GM04503 (cell line): ENCODE measurements around the gene CREB5.
A peak's percentile ranks its signal among the peaks of the same experiment; 100 is the strongest.
"Not testable (repeated sequence)": the region's sequence is repeated elsewhere in the genome, so short reads cannot be mapped to it uniquely, and the experiment has no call there.

ENCODE experiments used
- DNase-seq: peaks from one replicate; pipeline ENCODE4 v3.0.0-alpha.2; 2012; ENCODE audit warnings: low read depth

The CREB5 gene

DNA sequence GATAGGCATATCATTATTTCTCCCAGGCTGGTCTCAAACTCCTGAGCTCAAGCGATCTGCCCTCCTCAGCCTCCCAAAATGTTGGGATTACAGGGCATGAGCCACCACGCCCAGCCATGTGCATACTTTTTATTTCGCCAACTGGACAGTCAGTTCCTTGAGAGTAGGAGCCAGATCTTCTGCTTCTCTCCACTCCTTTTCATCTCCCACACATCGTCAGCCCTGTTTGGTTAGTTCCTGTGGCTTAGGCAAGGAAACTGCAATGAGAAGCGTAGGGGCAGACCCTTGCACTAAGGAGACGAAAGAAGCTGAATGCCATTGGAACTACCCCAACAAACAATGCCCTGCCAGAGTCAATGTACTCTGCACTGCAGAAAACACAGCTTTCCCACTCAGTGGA lies 367.6 kb downstream of the CREB5 start:
- DNase-seq, result no peak

GRCh38 chr7:28782362-28782761 lies 370.0 kb downstream of the CREB5 start:
- DNase-seq, result no peak

DNA sequence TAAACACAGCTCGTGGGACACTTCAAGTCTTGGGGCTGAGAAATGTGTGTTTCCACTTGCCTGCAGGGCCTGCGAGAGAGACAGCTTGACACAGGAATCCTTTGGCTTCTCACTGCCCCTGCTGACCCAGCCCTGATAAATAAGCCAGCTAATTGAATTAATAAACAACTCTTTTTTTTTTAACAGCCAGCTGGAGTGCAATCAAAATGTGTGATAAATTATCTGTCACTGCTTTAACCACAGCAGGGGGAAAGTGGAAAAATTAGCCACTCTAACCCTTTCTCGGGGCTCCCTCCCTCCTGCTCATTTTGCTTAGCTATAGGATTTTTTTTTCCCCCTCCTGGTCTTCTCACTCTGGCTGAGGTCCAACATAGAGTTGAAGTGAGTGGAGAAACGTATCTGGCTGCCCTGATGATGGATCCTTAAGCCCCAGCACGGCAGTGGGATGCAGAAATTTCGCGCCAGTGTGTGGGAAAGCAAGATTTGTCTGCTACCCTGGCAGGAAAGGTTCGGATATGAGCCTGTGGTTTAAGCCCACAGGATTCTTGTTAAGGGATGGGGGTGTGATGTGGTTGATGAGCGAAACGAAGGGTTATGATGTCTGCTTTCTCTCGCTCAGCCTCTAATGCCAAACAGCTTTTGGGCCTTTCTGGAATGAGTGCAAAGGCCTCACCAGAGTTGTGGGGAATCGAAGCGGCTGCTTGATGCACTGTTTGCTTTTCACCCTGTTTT lies 372.0 kb downstream of the CREB5 start:
- no peak for DNase-seq

GRCh38 chr7:28785041-28785995 lies 373.0 kb downstream of the CREB5 start:
- no peak for DNase-seq

DNA sequence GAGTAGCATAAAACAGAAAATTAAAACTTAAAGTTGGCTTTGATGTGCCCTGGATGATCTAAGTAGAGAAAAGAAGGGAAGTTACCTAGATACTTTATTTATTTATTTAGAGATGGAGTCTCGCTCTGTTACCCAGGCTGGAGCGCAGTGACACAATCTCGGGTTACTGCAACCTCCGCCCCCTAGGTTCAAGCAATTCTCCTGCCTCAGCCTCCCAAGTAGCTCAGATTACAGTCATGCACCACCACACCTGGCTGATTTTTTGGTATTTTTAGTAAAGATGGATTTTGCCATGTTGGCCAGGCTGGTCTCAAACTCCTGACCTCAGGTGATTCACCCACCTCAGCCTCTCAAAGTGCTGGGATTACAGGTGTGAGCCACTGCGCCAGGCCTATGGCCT lies 373.8 kb downstream of the CREB5 start:
- DNase-seq, result not testable (repeated sequence)

DNA sequence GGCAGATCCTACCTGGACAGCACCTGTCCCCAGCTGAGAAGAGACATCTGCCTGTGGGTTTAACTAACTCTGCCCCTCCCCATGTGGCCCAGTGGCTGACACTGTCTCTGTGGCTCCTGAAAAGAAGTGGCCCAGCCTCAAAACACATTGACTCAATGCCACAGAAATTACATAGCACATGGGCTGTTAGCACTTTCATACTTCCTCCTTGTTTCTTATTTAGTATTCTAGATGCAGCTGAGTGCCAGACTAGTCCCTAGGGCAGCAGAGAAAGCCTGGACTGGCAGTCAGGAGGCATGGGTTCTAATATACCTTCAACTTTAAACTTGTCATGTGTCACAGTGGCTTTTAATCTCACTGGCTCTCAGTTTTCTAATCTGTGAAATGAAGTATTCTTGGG lies 374.8 kb downstream of the CREB5 start:
- DNase-seq, result no peak

DNA sequence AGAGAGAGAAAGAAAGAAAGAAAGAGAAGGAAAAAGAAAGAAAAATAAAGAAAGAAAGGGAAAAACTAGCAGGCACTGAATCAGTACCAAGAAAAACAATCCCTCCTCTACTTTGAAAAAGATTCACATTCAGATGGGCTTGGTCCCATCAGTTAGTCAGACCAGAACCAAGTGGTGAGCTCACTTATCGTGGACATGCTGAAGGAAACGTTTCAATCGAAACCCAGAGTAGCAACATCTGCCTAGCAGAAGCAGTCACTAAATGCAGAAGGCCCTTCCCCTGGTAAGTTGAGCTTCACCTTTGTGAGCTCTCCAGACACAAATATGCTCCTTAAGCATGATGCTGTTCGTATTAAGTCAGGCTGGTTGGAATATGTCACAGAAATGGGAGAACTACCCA lies 378.1 kb downstream of the CREB5 start:
- DNase-seq, result no peak

DNA sequence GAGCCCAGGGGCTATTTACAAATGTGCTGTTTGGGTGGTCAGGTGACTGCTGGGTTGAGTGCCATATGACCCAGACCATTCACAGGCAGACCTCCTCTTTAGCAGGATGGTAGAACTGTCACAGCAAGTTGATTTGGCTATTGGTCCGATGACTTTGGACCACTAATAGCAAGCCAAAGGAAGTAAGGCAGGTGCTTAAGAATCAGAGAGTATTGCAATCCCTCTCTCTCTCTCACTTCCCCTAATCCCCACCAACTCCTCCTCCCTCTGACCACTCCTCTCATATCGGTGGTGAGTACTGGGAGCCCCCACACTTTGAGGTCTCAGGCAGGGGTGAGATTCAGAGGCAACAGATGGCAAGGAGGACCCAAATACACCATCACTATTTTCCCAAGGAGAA lies 380.5 kb downstream of the CREB5 start:
- DNase-seq, result no peak

DNA sequence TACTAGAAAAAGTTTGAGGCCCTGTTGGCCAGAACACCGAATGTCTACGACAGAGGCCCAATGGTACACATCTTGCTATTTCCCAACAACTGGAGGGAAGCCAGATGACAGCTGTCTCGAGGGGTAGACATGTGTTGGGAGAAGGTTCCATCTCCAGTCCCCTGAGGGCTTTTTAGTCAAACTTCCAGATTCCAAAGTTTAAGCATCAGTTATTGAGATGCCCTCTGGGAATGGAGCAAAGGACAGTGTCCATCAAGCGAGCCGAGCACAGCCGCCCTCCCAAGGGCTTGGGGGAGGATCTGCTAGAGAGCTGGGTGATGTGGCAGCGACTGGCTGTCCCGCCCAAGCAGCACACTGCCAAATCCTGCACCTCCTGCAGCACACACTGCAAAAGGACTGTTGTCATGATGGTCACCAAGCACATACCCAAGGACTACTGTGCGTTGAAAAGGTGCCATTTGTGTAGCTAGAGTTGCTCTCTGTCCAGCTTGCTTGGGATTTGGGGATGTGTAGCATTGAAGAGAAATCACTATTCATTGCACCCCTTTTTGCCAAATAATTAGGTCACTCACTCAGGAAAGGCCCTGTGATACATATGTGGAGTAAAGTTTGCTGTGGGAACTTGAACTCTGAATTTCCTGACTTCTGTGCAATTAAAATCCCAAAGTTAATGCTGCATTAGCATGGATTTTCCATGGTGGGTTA lies 381.2 kb downstream of the CREB5 start:
- no peak for DNase-seq

GRCh38 chr7:28798274-28798673 lies 386.0 kb downstream of the CREB5 start:
- no peak for DNase-seq

DNA sequence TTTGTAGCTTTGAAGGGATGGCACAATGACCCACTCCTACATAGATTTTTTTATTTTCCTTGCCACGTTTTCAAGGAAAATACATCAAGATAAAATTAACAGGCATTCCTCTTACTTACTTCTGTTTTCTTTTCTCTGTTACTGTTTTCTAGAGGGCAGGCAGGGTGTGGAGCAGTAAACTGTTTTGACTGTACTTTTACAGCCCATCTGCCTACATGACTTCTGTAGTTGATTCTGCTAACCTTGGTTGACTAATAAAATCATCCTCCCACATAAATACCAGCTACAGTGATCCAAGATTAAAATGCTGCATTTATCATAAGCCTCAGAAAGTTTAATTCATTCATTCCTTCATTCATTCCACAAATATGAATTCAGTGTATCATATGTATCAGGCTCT lies 387.3 kb downstream of the CREB5 start:
- DNase-seq, result no peak

GRCh38 chr7:28800150-28800549 lies 387.8 kb downstream of the CREB5 start:
- DNase-seq, result no peak

DNA sequence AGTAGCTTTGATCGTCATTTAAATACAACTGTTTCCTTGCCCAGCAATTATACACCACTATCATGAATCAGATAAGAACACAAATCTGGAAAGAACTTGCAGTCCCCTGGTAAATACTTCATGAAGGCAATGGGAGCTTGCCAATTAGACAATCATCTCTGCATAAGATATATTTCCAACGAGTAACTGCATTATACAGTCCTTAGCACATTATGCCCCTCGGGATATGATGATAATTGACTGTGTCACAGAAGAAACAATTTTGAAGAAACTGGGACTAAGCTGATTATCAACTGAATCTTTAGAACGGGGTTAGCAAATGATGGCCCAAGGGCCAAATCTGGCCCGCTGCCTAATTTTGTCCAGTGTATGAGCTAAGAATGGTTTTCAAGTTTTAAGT lies 390.1 kb downstream of the CREB5 start:
- no peak for DNase-seq

DNA sequence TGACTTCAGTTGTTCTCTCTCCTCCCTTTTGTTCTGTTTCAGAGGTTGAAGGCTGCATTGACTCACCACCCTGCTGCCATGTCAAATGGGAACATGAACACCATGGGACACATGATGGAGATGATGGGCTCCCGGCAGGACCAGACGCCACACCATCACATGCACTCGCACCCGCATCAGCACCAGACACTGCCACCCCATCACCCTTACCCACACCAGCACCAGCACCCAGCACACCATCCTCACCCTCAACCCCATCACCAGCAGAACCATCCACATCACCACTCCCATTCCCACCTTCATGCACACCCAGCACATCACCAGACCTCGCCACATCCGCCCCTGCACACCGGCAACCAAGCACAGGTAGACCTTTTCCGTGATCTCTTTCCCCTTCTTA lies 391.8 kb downstream of the CREB5 start:
- no peak for DNase-seq

GRCh38 chr7:28804990-28805389 lies 392.7 kb downstream of the CREB5 start:
- DNase-seq, result peak; percentile 51

DNA sequence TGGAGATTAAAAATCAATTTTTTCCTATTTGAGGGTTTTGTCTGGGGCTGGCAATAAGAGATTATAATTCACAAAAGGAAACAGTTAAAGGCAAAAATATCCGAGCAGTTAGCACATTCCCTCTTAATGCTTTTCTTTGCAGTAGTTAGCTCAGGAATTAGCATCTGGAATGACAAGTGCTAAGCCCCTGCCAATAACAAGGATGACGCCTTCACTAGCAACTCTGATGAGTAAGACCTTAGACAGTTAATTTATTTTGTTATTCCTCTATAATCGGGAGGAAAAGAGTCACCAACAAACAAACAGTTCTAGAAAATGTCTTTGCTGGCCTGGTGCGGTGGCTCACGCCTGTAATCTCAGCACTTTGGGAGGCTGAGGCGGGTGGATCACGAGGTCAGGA lies 394.5 kb downstream of the CREB5 start:
- peak; percentile 49 for DNase-seq

GRCh38 chr7:28807396-28807994 lies 395.2 kb downstream of the CREB5 start:
- DNase-seq, result no peak

DNA sequence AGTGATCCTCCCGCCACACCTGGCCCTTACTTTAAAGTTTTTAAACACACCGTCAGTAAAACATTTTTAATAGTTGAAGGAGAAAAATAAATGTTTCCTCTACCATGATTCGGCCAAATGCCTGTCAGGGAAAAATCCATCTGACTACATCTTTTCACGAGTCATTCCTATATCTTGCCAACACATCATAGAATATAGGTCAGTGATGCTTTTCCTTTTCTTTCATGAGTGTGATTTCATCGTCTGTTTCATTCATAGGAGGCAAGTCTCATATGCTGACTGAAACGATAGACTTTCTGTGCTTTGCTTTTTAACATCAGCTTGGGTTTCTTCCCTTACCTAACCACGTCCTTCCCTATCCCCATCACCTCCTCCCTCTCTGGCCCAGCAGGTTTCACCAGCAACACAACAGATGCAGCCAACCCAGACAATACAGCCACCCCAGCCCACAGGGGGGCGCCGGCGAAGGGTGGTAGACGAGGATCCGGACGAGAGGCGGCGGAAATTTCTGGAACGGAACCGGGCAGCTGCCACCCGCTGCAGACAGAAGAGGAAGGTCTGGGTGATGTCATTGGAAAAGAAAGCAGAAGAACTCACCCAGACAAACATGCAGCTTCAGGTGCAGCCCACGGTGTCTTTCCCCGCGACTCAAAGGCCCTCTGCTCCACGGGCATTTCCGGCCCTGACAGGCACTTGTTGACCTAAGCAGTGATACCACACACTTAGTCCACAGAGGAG lies 396.6 kb downstream of the CREB5 start:
- DNase-seq, result no peak

GRCh38 chr7:28811008-28811407 lies 398.7 kb downstream of the CREB5 start:
- no peak for DNase-seq

DNA sequence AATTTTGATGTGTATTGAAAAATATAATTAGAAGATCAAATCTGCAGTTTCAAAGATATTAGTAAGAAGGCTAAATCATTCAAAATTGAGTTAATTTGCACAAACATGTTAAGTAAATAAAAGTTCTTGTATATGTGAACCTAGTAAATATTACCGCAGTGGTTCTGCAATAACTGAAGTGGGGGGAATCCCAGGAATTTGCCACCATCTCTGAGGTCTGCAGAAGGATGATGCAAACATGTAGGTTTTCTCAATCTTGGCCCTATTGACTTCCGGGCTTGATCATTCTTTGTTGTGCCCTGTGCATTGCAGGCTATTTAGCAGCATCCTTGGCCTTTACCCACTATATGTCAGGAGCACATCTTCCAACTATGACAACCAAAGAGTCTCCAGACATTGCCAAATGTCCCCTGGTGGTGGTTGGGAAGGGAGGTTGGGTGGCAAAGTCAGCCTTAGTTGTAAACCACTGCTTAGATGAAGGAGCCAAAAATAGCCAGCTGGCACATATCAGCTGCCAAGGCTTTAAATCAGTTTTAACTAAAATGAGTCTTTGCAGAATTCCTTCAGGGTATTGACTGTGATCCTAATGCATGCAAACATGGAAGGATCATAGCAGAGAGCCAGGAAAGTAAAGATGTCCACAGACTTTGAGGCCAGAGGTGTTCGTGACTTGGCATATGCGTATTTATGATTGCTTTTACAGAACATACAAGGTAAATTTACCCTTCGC lies 399.5 kb downstream of the CREB5 start:
- DNase-seq, result no peak

- DNase-seq, result no peak
Measured at GRCh38 chr7:28812616-28813015, 400.3 kb downstream of the CREB5 start.
